ENCODE measurements around the gene APAF1.

Gene APAF1

GRCh38 chr12:98696036-98696646 is 51.1 kb downstream of the APAF1 start:
- H3K36me3 ChIP-seq (ENCODE audit: control insufficient read depth in 2 of 2, insufficient read depth in 2 of 2, low read length in 2 of 2) = peaks cover 15 to 19% of the 10 kb centered on the region in 2 donors
- H3K4me3 ChIP-seq (ENCODE audit: low read length in 2 of 2) = no peak overlapping the region
- no peaks in the 10 kb centered on the region for H3K9me3 ChIP-seq (ENCODE audit: control insufficient read depth in 2 of 2, low read length in 2 of 2)
- no peak overlapping the region for H3K27ac ChIP-seq (ENCODE audit: low read depth in 2 of 2, low read length in 2 of 2)
- no peak overlapping the region for H3K9ac ChIP-seq (ENCODE audit: low read depth in 1 of 2, low read length in 2 of 2)
- no peaks in the 10 kb centered on the region for H3K4me1 ChIP-seq (ENCODE audit: control insufficient read depth in 2 of 2, insufficient read depth in 2 of 2, low read length in 2 of 2)
- H3K27me3 ChIP-seq (ENCODE audit: control insufficient read depth in 2 of 2, insufficient read depth in 2 of 2, low read length in 2 of 2) = no peaks in the 10 kb centered on the region

- H3K36me3 ChIP-seq (ENCODE audit: control insufficient read depth in 2 of 2, insufficient read depth in 2 of 2, low read length in 2 of 2) = peaks cover 12 to 16% of the 10 kb centered on the region in 2 donors
- H3K9me3 ChIP-seq (ENCODE audit: control insufficient read depth in 2 of 2, low read length in 2 of 2) = no peaks in the 10 kb centered on the region
- H3K4me1 ChIP-seq (ENCODE audit: control insufficient read depth in 2 of 2, insufficient read depth in 2 of 2, low read length in 2 of 2) = no peaks in the 10 kb centered on the region
- H3K4me3 ChIP-seq (ENCODE audit: low read length in 2 of 2) = no peak overlapping the region
- H3K27me3 ChIP-seq (ENCODE audit: control insufficient read depth in 2 of 2, insufficient read depth in 2 of 2, low read length in 2 of 2) = no peaks in the 10 kb centered on the region
- no peak overlapping the region for H3K9ac ChIP-seq (ENCODE audit: low read depth in 1 of 2, low read length in 2 of 2)
- H3K27ac ChIP-seq (ENCODE audit: low read depth in 2 of 2, low read length in 2 of 2) = no peak overlapping the region
Observed at GRCh38 chr12:98697209-98697608, 52.1 kb downstream of the APAF1 start.

GRCh38 chr12:98698603-98699463 is 53.7 kb downstream of the APAF1 start:
- Histone ChIP-seq H3K4me3 (ENCODE audit: low read length in 2 of 2) (no peak overlapping the region), H3K9ac (ENCODE audit: low read depth in 1 of 2, low read length in 2 of 2) (no peak overlapping the region), H3K4me1 (ENCODE audit: control insufficient read depth in 2 of 2, insufficient read depth in 2 of 2, low read length in 2 of 2) (no peaks in the 10 kb centered on the region), H3K9me3 (ENCODE audit: control insufficient read depth in 2 of 2, low read length in 2 of 2) (no peaks in the 10 kb centered on the region), H3K27me3 (ENCODE audit: control insufficient read depth in 2 of 2, insufficient read depth in 2 of 2, low read length in 2 of 2) (no peaks in the 10 kb centered on the region), H3K27ac (ENCODE audit: low read depth in 2 of 2, low read length in 2 of 2) (no peak overlapping the region), H3K36me3 (ENCODE audit: control insufficient read depth in 2 of 2, insufficient read depth in 2 of 2, low read length in 2 of 2) (peaks cover 12 to 15% of the 10 kb centered on the region in 2 donors)

GRCh38 chr12:98699586-98699985 is 54.5 kb downstream of the APAF1 start:
- Histone ChIP-seq H3K4me3 (ENCODE audit: low read length in 2 of 2) (no peak overlapping the region), H3K27me3 (ENCODE audit: control insufficient read depth in 2 of 2, insufficient read depth in 2 of 2, low read length in 2 of 2) (no peaks in the 10 kb centered on the region), H3K36me3 (ENCODE audit: control insufficient read depth in 2 of 2, insufficient read depth in 2 of 2, low read length in 2 of 2) (peaks cover 12 to 20% of the 10 kb centered on the region in 2 donors), H3K9me3 (ENCODE audit: control insufficient read depth in 2 of 2, low read length in 2 of 2) (no peaks in the 10 kb centered on the region), H3K9ac (ENCODE audit: low read depth in 1 of 2, low read length in 2 of 2) (no peak overlapping the region), H3K4me1 (ENCODE audit: control insufficient read depth in 2 of 2, insufficient read depth in 2 of 2, low read length in 2 of 2) (no peaks in the 10 kb centered on the region), H3K27ac (ENCODE audit: low read depth in 2 of 2, low read length in 2 of 2) (no peak overlapping the region)

- Histone ChIP-seq H3K9me3 (ENCODE audit: control insufficient read depth in 2 of 2, low read length in 2 of 2) (no peaks in the 10 kb centered on the region), H3K4me3 (ENCODE audit: low read length in 2 of 2) (no peak overlapping the region), H3K4me1 (ENCODE audit: control insufficient read depth in 2 of 2, insufficient read depth in 2 of 2, low read length in 2 of 2) (no peaks in the 10 kb centered on the region), H3K27ac (ENCODE audit: low read depth in 2 of 2, low read length in 2 of 2) (no peak overlapping the region), H3K27me3 (ENCODE audit: control insufficient read depth in 2 of 2, insufficient read depth in 2 of 2, low read length in 2 of 2) (no peaks in the 10 kb centered on the region), H3K36me3 (ENCODE audit: control insufficient read depth in 2 of 2, insufficient read depth in 2 of 2, low read length in 2 of 2) (peaks cover 6 to 24% of the 10 kb centered on the region in 2 donors), H3K9ac (ENCODE audit: low read depth in 1 of 2, low read length in 2 of 2) (no peak overlapping the region)
Observed at GRCh38 chr12:98701166-98701565, 56.1 kb downstream of the APAF1 start.

- H3K27ac ChIP-seq (ENCODE audit: low read depth in 2 of 2, low read length in 2 of 2) = no peak overlapping the region
- H3K36me3 ChIP-seq (ENCODE audit: control insufficient read depth in 2 of 2, insufficient read depth in 2 of 2, low read length in 2 of 2) = peaks cover 43 to 63% of the 10 kb centered on the region in 2 donors
- no peak overlapping the region for H3K9ac ChIP-seq (ENCODE audit: low read depth in 1 of 2, low read length in 2 of 2)
- no peaks in the 10 kb centered on the region for H3K4me1 ChIP-seq (ENCODE audit: control insufficient read depth in 2 of 2, insufficient read depth in 2 of 2, low read length in 2 of 2)
- no peak overlapping the region for H3K4me3 ChIP-seq (ENCODE audit: low read length in 2 of 2)
- no peaks in the 10 kb centered on the region for H3K9me3 ChIP-seq (ENCODE audit: control insufficient read depth in 2 of 2, low read length in 2 of 2)
- no peaks in the 10 kb centered on the region for H3K27me3 ChIP-seq (ENCODE audit: control insufficient read depth in 2 of 2, insufficient read depth in 2 of 2, low read length in 2 of 2)
Observed at GRCh38 chr12:98709022-98709421, 63.9 kb downstream of the APAF1 start.

GRCh38 chr12:98714426-98714825 is 69.3 kb downstream of the APAF1 start:
- no peak overlapping the region for H3K27ac ChIP-seq (ENCODE audit: low read depth in 2 of 2, low read length in 2 of 2)
- H3K4me3 ChIP-seq (ENCODE audit: low read length in 2 of 2) = no peak overlapping the region
- no peaks in the 10 kb centered on the region for H3K9me3 ChIP-seq (ENCODE audit: control insufficient read depth in 2 of 2, low read length in 2 of 2)
- H3K4me1 ChIP-seq (ENCODE audit: control insufficient read depth in 2 of 2, insufficient read depth in 2 of 2, low read length in 2 of 2) = no peaks in the 10 kb centered on the region
- H3K36me3 ChIP-seq (ENCODE audit: control insufficient read depth in 2 of 2, insufficient read depth in 2 of 2, low read length in 2 of 2) = peaks cover 44 to 49% of the 10 kb centered on the region in 2 donors
- no peak overlapping the region for H3K9ac ChIP-seq (ENCODE audit: low read depth in 1 of 2, low read length in 2 of 2)
- H3K27me3 ChIP-seq (ENCODE audit: control insufficient read depth in 2 of 2, insufficient read depth in 2 of 2, low read length in 2 of 2) = no peaks in the 10 kb centered on the region

DNA sequence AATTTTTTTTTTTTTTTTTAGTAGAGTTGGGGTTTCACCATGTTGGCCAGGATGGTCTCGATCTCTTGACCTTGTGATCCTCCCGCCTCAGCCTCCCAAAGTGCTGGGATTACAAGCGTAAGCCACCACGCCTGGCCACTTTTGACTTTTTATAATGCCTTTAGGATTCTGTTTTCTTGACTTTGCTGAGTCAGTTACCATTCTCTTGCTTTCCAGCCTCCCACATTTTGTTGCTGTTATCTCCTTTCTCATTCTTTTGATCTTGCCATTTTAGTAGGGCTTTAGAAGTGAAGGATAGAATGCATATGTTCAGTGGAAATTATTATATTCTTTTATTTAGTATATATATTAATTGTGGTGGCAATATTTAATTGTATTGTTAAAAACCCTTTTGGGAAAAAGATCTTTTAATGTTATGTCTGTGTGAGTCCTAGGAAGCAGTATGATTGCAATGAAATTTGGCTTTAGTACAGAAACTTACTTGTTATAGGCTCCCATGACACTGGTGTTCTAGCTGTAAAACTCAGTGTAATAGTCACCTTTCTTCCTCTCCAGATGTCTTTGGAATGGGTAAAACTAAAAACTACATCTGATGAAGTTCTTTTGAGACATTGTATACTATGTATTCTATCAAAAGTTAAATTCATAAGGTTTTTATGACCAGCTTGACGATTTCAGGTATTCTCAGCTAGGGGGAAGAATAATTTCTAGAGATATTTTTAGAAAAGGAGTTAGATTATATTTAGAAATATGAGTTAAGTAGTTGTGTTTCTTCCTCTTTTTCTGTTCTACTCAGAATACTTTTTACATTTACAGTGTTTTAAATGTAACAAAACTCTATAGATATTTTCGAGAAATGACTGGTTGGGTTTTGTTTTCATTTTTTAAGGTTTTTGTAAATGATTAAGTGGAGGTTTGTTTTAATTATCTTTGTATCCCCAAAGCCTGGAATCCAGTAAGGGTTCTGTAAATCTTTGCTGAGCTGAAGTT is 74.7 kb downstream of the APAF1 start:
- H3K9me3 ChIP-seq (ENCODE audit: control insufficient read depth in 2 of 2, low read length in 2 of 2) = no peaks in the 10 kb centered on the region
- H3K4me1 ChIP-seq (ENCODE audit: control insufficient read depth in 2 of 2, insufficient read depth in 2 of 2, low read length in 2 of 2) = no peaks in the 10 kb centered on the region
- peaks cover 22 to 32% of the 10 kb centered on the region in 2 donors for H3K36me3 ChIP-seq (ENCODE audit: control insufficient read depth in 2 of 2, insufficient read depth in 2 of 2, low read length in 2 of 2)
- H3K27ac ChIP-seq (ENCODE audit: low read depth in 2 of 2, low read length in 2 of 2) = no peak overlapping the region
- H3K27me3 ChIP-seq (ENCODE audit: control insufficient read depth in 2 of 2, insufficient read depth in 2 of 2, low read length in 2 of 2) = no peaks in the 10 kb centered on the region
- no peak overlapping the region for H3K9ac ChIP-seq (ENCODE audit: low read depth in 1 of 2, low read length in 2 of 2)
- H3K4me3 ChIP-seq (ENCODE audit: low read length in 2 of 2) = no peak overlapping the region

GRCh38 chr12:98721204-98721702 is 76.2 kb downstream of the APAF1 start:
- no peak overlapping the region for H3K27ac ChIP-seq (ENCODE audit: low read depth in 2 of 2, low read length in 2 of 2)
- H3K36me3 ChIP-seq (ENCODE audit: control insufficient read depth in 2 of 2, insufficient read depth in 2 of 2, low read length in 2 of 2) = peaks cover 27 to 37% of the 10 kb centered on the region in 2 donors
- H3K4me3 ChIP-seq (ENCODE audit: low read length in 2 of 2) = no peak overlapping the region
- no peaks in the 10 kb centered on the region for H3K27me3 ChIP-seq (ENCODE audit: control insufficient read depth in 2 of 2, insufficient read depth in 2 of 2, low read length in 2 of 2)
- no peak overlapping the region for H3K9ac ChIP-seq (ENCODE audit: low read depth in 1 of 2, low read length in 2 of 2)
- no peaks in the 10 kb centered on the region for H3K4me1 ChIP-seq (ENCODE audit: control insufficient read depth in 2 of 2, insufficient read depth in 2 of 2, low read length in 2 of 2)
- H3K9me3 ChIP-seq (ENCODE audit: control insufficient read depth in 2 of 2, low read length in 2 of 2) = no peaks in the 10 kb centered on the region

All from mucosa of rectum (tissue), 2 donors.